ENCODE results near the gene FKBP14. TPM values are rescaled to one million over a fixed set of nuclear protein-coding genes. Genes with fewer than 3 reads are reported as not detected.

FKBP14 gene
- total RNA-seq, 4 donors from 2014 or later: 4.5 to 11.7 (median 8.7) TPM

- Histone ChIP-seq H3K27ac (peak overlapping the region; percentile 92 to 95 (median 92)), H3K36me3 (no peaks in the 10 kb centered on the region), H3K4me3 (peak overlapping the region; percentile 91 to 99 (median 94)), H3K27me3 (no peaks in the 10 kb centered on the region), H3K9me3 (no peaks in the 10 kb centered on the region), H3K4me1 (peaks cover 0 to 65% (median 22%) of the 10 kb centered on the region in 4 donors)
- WGBS, 2 donors: 0 to 1% methylated on average over 22 to 26 of the region's 42 CpGs
- peak in 1 of 2 donors; percentile 32 for DNase-seq (ENCODE audit: low spot score in 2 of 2)
- TF ChIP-seq EP300 (IDR thresholded peaks at IDR 0.05): no peak
Observed at GRCh38 chr7:30028749-30029635, 2.5 kb upstream of the FKBP14 start.

GRCh38 chr7:30028216-30028748, 1.8 kb upstream of the FKBP14 start, which contains the start of gene PLEKHA8:
TSS of gene PLEKHA8 (plus strand) at chr7:30028412. CDS start at chr7:30028763, 351 bp downstream.
- Histone ChIP-seq H3K36me3 (no peaks in the 10 kb centered on the region), H3K27ac (peak within 1 kb of the TSS; percentile 92 to 95 (median 92)), H3K27me3 (no peaks in the 10 kb centered on the region), H3K9me3 (no peaks in the 10 kb centered on the region), H3K4me1 (peaks cover 0 to 68% (median 22%) of the 10 kb centered on the region in 4 donors), H3K4me3 (peak within 1 kb of the TSS; percentile 91 to 99 (median 94))
- TF ChIP-seq CTCF (IDR thresholded peaks at IDR 0.05) (peak in 3 of 5 experiments; percentile 5 to 65 (median 62)), POLR2A (IDR thresholded peaks at IDR 0.05) (peak; percentile 65 to 90), EP300 (IDR thresholded peaks at IDR 0.05) (peak; percentile 35 to 93)
- WGBS, 2 donors: 0% methylated on average over 28 to 51 of the region's 70 CpGs
- peak; percentile 70 to 75 for DNase-seq (ENCODE audit: low spot score in 2 of 2)

- Histone ChIP-seq H3K4me3 (peak overlapping the region; percentile 91 to 99 (median 94)), H3K27ac (peak overlapping the region; percentile 92 to 95 (median 92)), H3K9me3 (no peaks in the 10 kb centered on the region), H3K4me1 (peaks cover 0 to 63% (median 20%) of the 10 kb centered on the region in 4 donors), H3K36me3 (no peaks in the 10 kb centered on the region), H3K27me3 (no peaks in the 10 kb centered on the region)
- no peak for DNase-seq (ENCODE audit: low spot score in 2 of 2)
- TF ChIP-seq POLR2A (IDR thresholded peaks at IDR 0.05) (no peak), EP300 (IDR thresholded peaks at IDR 0.05) (no peak), CTCF (IDR thresholded peaks at IDR 0.05) (no peak)
- 2% methylated on average over 9 of the region's 9 CpGs for WGBS, 2 donors
Observed at GRCh38 chr7:30027740-30028215, 1.3 kb upstream of the FKBP14 start.

DNA sequence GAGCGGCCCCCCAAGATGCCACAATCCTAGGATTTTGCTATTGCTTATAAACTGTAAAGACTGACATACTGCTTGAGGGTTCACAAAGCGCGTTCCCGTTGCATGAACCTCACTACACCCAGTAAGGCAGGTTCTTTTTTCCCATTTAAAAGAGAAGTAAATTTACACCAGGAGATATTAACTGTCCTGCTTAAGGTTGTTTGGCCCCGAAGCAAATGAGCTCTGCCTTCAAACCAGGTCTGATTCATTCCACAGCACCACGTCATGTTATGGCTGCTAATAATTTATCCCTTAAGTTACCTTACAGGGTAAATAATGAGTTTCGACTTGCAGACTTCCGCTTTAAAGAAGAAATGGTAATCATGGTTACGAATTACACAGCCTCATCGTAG, 559 bp upstream of the FKBP14 start:
- WGBS, 2 donors: 1 to 2% methylated on average over 10 of the region's 10 CpGs
- H3K27me3 ChIP-seq: no peaks in the 10 kb centered on the region
- H3K4me3 ChIP-seq: peak overlapping the region; percentile 91 to 99 (median 94)
- DNase-seq (ENCODE audit: low spot score in 2 of 2): no peak
- peaks cover 0 to 56% (median 18%) of the 10 kb centered on the region in 4 donors for H3K4me1 ChIP-seq
- TF ChIP-seq EP300 (IDR thresholded peaks at IDR 0.05) (no peak), POLR2A (IDR thresholded peaks at IDR 0.05) (no peak), CTCF (IDR thresholded peaks at IDR 0.05) (no peak)
- no peaks in the 10 kb centered on the region for H3K36me3 ChIP-seq
- no peaks in the 10 kb centered on the region for H3K9me3 ChIP-seq
- peak overlapping the region; percentile 77 to 95 (median 92) for H3K27ac ChIP-seq

GRCh38 chr7:30023524-30023923, 3.0 kb downstream of the FKBP14 start:
- Histone ChIP-seq H3K27me3 (no peaks in the 10 kb centered on the region), H3K27ac (no peak overlapping the region), H3K9me3 (no peaks in the 10 kb centered on the region), H3K4me1 (peaks cover 0 to 31% (median 5%) of the 10 kb centered on the region in 4 donors), H3K4me3 (no peak overlapping the region), H3K36me3 (peaks cover 0 to under 1% (median 0%) of the 10 kb centered on the region in 3 donors)
- no peak for DNase-seq (ENCODE audit: low spot score in 2 of 2)
- TF ChIP-seq CTCF (IDR thresholded peaks at IDR 0.05): no peak
- TF ChIP-seq EP300 (IDR thresholded peaks at IDR 0.05): no peak
- WGBS, 2 donors: 95 to 97% methylated on average over 6 of the region's 6 CpGs

Measured in tibial nerve (tissue), 4 donors.